ENCODE measurements around the gene C1orf226.
"Not testable (repeated sequence)": the region's sequence is repeated elsewhere in the genome, so short reads cannot be mapped to it uniquely, and the experiment has no call there.

The C1orf226 gene

DNA sequence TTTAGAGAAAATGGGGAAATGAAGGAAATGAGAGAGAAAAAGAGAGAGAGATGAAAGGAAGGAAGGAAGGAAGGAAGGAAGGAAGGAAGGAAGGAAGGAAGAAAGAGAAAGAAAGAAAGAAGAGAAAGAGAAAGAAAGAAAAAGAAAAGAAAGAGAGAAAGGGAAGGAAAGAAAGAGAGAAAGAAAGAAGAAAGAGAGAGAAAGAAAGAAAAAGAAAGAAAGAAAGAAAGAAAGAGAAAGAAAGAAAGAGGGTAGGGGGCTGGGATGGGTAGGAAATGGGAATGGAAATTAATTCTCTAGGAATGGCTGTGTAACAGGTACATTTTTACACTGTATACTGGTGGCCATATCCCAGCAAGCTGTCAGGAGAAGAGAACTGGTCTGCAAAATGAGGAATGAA is 34.7 kb downstream of the C1orf226 start:
- no peak for DNase-seq

DNA sequence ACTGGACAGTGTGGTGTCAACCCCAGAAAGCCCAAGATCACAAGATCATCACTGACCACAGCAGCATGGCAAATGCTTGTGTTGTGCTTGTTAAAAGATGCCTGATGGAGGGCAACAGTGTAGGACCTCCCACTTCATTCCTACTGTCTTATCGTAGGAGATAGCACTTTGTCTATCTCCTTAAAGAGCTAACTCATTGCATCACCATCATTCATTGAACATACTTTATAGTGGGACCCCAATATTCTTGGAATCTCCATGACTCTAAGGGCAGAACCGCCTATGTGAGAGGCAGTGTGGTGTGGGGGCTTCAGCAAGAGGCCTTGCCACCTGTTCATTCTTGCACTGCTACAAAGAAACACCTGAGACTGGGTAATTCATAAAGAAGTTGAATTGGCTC is 35.4 kb downstream of the C1orf226 start:
- DNase-seq, result no peak

DNA sequence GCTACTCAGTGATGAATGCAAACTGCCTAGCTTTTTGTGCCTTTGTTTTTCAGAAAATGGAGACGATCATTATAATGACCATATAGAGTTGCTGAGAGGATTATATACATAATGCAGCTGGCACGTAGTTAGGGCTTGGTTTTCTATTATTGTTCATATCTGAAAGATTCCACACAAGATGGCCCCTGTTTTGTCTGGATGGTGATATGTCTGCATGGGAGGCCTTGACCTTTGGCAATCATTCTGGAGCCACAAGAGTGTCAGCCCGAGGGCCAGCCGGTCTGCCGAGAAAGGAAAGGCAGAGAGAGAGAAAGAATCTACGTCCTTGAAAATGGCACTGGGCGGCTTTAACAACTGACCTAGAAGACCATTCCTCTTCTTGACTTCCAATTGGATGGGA is 36.1 kb downstream of the C1orf226 start:
- no peak for DNase-seq

DNA sequence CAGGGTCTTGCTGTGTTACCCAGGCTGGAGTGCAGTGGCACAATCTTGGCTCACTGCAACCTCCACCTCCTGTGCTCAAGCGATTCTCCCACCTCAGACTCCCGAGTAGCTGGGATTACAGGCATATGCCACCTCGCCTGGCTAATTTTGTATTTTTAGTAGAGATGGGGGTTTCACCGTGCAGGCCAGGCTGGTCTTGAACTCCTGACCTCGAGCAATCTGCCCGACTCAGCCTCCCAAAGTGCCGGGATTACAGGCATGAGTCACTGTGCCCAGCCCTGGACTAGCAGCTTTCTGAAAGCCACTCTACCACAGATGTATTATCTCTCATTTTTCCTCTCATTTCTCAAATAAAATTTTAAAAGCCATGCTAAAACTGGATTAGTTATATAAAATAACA is 37.1 kb downstream of the C1orf226 start:
- DNase-seq, result not testable (repeated sequence)

DNA sequence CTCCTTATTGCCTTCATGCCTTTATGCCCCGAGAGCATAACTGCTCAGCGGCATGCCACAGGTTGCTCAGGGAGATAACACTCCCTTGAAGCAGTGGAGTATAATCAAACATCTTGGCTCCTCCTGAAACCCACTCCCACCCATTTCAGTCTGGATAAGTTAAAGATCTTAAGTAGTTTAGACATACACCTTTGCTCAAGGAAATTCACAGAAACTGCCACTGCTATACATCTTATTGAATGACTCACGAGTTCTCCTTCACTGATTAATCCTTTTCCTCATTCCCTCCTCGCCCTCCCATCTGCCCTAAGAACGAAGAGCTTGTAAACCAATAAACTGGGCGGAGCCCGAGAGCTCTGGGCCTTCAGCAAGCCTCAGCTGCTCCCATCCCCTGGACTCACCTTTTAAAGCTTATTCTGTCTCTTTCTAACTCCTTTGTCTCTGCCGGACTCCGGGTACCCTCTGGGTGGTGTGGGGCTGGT is 38.0 kb downstream of the C1orf226 start:
- not testable (repeated sequence) for DNase-seq

DNA sequence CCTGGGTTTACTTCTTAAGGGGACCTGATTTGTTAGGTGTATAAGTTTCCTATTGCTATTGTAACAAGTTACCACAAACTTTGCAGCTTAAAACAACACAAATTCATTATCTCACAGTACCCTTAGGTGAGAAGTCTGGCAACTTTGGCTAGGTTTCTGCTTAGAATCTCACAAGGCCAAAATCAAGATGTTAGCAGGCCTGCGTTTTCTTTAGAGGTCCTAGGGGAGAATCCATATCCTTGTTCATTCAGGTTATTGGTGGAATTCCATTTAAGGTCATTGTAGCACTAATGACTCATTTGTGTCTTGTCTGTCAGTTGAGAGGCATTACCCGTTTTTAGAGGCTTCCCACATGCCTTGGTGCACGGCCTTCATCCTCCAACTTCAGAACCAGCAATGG is 38.6 kb downstream of the C1orf226 start:
- DNase-seq, result no peak

DNA sequence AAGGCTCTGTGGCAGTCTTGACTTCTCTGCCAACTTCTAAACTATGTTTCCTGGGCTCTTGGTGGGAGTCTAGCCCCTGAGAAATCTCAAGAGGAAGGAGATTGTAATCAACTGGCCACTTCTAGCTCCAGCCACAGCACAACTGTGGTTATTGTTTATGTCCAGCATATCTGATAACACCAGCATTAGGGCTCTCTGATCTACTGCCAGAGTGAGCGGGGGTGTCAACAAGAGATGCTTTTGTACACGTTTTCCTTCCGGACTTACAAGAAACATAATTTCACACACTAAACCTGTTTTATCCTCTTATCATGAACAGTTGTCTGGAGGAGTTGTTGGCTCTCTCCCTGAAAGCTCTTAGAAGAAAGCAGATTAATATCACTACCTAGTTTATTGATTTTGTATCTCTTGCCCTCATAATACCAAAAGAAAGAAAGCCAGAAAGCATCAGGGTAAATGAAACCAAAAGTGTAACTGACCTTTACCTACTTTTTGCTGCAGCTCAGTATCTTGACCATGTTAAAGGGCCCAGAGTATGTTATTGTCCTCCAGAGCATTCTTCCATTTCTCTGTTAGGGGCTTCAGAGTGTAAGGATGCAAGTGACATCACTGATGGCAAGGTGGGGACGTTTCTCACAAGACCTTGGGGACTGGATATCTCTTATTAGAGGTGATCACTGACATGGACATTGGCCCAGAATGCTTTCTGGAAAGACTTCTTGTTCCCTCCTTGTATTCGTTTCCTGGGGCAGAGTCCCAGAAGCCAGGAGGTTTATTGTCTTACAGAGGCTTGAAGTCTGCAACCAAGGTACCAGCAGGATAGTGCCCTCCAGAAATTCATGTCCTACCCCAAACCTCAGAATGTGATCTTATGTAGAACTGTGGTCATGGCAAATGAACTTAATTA is 40.0 kb downstream of the C1orf226 start:
- no peak for DNase-seq

DNA sequence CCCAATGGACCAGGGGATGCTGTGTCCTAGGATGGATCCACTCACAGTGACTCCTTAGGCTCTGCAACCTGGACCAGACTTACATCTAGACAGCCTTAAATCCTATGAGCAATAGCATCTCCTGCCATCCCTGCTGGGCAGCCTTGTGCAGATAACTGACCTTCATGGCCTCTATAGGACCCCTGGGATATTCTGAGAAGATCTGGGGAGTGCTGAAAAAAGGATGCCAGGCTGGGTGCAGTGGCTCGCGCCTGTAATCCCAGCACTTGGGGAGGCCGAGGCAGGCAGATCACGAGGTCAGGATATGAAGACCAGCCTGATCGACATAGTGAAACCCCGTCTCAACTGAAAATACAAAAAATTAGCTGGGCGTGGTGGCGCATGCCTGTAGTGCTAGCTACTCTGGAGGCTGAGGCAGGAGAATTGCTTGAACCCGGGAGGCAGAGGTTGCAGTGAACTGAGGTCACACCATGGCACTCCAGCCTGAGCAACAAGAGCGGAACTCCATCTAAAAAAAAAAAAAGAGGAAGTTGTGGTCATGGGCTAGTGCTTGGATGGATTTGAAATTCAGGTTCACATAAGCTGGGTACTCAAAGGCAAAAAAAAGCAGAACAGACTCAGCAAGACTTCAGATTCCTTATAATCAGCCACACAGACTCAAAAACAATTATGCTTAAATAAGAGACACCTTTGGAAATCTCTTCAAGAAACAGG is 41.3 kb downstream of the C1orf226 start:
- no peak for DNase-seq

DNA sequence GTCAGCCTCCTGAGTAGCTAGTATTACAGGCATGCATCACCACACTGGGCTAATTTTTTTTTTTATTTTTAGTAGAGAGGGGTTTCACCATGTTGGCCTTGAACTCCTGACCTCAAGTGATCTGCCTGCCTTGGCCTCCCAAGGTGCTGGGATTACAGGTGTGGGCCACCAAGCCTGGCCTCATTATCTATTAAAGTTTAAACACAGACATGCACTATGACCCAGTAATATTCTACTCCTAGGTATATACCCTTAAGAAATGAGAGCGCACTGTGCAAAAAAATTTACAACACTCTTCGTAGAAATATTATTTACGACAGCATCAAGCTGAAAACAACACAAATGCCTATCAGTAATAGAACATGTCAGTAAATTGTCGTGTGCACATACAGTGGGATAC is 49.1 kb downstream of the C1orf226 start:
- no peak for DNase-seq

DNA sequence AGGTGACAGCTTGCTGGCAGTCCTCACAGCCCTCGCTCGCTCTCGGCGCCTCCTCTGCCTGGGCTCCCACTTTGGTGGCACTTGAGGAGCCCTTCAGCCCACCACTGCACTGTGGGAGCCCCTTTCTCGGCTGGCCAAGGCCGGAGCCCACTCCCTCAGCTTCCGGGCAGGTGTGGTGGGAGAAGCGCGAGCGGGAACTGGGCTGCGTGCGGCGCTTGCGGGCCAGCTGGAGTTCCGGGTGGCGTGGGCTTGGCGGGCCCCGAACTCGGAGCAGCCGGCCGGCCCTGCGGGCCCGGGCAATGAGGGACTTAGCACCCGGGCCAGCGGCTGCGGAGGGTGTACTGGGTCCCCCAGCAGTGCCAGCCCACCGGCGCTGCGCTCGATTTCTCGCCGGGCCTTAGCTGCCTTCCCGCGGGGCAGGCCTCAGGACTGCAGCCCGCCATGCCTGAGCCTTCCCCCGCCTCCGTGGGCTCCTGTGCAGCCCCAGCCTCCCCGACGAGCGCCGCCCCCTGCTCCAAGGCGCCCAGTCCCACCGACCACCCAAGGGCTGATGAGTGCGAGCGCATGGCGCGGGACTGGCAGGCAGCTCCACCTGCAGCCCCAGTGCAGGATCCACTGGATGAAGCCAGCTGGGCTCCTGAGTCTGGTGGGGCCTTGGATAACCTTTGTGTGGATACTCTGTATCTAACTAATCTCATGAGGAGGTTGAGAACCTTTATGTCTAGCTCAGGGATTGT is 51.6 kb downstream of the C1orf226 start:
- DNase-seq, result not testable (repeated sequence)

All from NCI-H2029 treated with DMSO at 0.1 percent for 48 hours (cell line).